Measurements from ENCODE around the gene AP5Z1. TPM values are rescaled to one million over a fixed set of nuclear protein-coding genes. Genes with fewer than 3 reads are reported as not detected.

The AP5Z1 gene
- total RNA-seq, 1 donor from 2014 or later = 40.5 TPM

GRCh38 chr7:4838626-4839334, 63.4 kb downstream of the AP5Z1 start:
- no peak for DNase-seq (ENCODE audit: extremely low spot score in 2 of 2)
- H3K27me3 ChIP-seq = no peaks in the 10 kb centered on the region
- no peaks in the 10 kb centered on the region for H3K9me3 ChIP-seq
- intact Hi-C loops (cut with DNase I) = no loop called here
- H3K36me3 ChIP-seq = no peaks in the 10 kb centered on the region
- TF ChIP-seq, protein P1, sequence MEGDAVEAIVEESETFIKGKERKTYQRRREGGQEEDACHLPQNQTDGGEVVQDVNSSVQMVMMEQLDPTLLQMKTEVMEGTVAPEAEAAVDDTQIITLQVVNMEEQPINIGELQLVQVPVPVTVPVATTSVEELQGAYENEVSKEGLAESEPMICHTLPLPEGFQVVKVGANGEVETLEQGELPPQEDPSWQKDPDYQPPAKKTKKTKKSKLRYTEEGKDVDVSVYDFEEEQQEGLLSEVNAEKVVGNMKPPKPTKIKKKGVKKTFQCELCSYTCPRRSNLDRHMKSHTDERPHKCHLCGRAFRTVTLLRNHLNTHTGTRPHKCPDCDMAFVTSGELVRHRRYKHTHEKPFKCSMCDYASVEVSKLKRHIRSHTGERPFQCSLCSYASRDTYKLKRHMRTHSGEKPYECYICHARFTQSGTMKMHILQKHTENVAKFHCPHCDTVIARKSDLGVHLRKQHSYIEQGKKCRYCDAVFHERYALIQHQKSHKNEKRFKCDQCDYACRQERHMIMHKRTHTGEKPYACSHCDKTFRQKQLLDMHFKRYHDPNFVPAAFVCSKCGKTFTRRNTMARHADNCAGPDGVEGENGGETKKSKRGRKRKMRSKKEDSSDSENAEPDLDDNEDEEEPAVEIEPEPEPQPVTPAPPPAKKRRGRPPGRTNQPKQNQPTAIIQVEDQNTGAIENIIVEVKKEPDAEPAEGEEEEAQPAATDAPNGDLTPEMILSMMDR (IDR thresholded peaks at IDR 0.05) = no peak
- TF ChIP-seq POLR2AphosphoS5 (IDR thresholded peaks at IDR 0.05; ENCODE audit: insufficient read depth in 1 of 2, low read depth in 1 of 2) (no peak), POLR2A (IDR thresholded peaks at IDR 0.05) (no peak)
- H3K4me3 ChIP-seq = no peak overlapping the region
- H3K27ac ChIP-seq = no peak overlapping the region
- H3K4me1 ChIP-seq = peaks cover 12% of the 10 kb centered on the region

- Histone ChIP-seq H3K27me3 (no peaks in the 10 kb centered on the region), H3K27ac (no peak overlapping the region), H3K4me1 (peaks cover 12% of the 10 kb centered on the region), H3K4me3 (no peak overlapping the region), H3K36me3 (no peaks in the 10 kb centered on the region), H3K9me3 (no peaks in the 10 kb centered on the region)
- TF ChIP-seq, protein P1 (IDR thresholded peaks at IDR 0.05) = no peak
- TF ChIP-seq POLR2A (IDR thresholded peaks at IDR 0.05) (no peak), POLR2AphosphoS5 (IDR thresholded peaks at IDR 0.05; ENCODE audit: insufficient read depth in 1 of 2, low read depth in 1 of 2) (no peak)
- intact Hi-C loops (cut with DNase I) = no loop called here
- no peak for DNase-seq (ENCODE audit: extremely low spot score in 2 of 2)
These were observed 64.7 kb downstream of the AP5Z1 start for GRCh38 chr7:4840079-4840501.

Small RNA genes lying within 50 kb of the gene (microRNA-seq; reads per million reads assigned to microRNA genes)
- not detected for gene MIR4656 (ENCODE audit: borderline number of aligned reads, borderline replicate concordance)

Small RNA genes lying within 50 kb of the gene (small RNA-seq; reads per million reads assigned to genes)
- gene MIR4656 (not detected), gene RF00019 (not detected)

Other genes with a start within 250 kb of the AP5Z1 start
- gene FOXK1, start 93.3 kb upstream of the AP5Z1 start, total RNA-seq = 28.5 TPM
- not detected for gene PAPOLB, start 86.4 kb downstream of the AP5Z1 start, total RNA-seq
- gene RADIL, start 108.1 kb downstream of the AP5Z1 start, total RNA-seq = 16.5 TPM
- gene MMD2, start 183.6 kb downstream of the AP5Z1 start, total RNA-seq = not detected

All from vagina (tissue), 2 donors.